ENCODE measurements around the gene VPS72.
A peak's percentile ranks its signal among the peaks of the same experiment; 100 is the strongest.

Gene VPS72

DNA sequence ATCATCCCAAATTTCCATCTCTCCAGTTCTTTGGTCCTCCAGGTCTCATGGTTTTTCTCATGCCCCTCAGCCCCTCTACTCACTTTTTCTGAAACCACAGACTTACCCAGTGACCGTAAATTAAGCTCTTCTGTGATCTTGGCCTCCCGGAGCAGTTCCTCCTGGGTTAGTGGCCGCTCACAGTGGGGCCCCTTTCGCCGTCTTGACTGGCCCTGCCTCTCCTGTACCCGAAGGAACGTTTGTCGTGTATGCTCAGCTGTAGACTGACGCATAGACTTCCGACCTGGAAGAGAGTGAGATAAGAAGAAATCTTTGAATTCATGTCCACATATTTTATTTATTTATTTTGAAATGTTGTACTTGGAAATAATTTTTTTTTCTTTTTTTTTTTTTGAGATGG is 5.8 kb downstream of the VPS72 start:
- DNase-seq, result no peak

DNA sequence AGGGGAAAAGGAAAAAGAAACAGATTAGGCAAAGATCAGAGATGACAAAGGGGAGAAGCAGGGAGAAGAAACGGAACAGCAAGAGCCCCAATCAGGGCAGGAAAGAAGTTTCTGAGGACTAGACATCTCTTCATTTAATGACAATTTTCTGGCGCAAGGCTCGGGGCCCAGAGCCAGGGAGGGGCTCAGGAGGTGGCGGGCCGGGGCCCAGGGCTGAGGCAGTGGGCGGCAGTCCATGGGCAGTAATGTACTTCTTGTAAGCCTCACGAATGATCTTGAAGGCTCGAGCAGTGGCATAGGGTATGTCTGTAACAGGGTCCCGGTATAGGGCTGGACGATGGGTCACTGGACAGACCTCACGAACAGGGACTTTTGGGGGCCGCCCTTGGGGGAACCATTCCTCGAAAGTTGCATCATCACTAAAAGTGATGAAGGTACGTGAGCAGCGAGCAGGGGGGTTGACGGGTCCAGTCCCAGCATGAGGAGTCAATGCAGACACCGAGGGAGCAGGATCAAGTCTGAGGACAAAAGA is 13.4 kb downstream of the VPS72 start:
- no peak for DNase-seq

DNA sequence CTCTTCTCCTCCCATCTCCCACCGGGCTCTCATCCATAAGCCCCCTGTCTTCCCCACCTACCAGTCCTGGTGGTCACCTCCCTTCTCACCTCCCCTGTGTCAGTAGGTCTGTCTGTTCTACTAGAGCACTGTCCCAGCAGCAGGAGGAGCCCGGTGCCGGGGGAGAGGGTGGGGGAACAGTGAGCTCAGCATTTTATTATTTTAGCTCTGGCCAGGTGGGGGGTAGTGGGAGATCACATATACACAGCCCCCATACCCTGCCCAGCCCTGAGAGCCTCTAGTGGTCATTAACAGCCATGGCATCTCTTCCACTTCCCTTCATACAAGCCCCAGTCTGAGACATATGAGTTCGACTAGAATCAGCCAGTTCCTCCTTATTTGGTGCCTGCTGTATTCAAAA is 14.1 kb downstream of the VPS72 start, which contains the start of gene TMOD4:
TMOD4 (minus strand) TSS at position 119 of the 400 bp plus-strand sequence. CDS start 1,106 bp downstream, outside the sequence.
- no peak for DNase-seq

- DNase-seq, result no peak
Measured at GRCh38 chr1:151175041-151175741, 14.8 kb downstream of the VPS72 start.

DNA sequence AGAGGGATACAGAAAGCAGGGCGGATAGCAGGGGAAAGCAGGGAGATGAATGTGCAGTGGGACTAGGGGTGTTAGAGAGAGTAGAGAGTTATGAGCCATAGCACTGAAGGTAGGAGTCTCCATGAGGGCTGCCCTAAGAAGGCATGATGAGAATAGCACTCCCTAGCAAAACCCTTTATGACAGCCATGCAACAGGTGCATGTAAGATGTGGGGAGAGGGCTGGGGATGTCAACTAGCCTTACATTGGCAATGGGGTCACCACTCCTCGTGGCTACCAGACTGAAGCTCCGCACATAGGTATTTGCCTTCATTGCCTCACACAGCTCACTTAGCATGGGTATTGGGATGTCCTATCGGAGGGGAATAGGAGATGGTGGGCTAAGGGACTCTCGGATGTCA is 18.8 kb downstream of the VPS72 start:
- no peak for DNase-seq

GRCh38 chr1:151167116-151167515 is 22.9 kb downstream of the VPS72 start:
- DNase-seq, result no peak

GRCh38 chr1:151166505-151166956 is 23.5 kb downstream of the VPS72 start:
- no peak for DNase-seq

GRCh38 chr1:151165738-151166504 is 24.1 kb downstream of the VPS72 start, which contains the start of the genes LYSMD1 and SCNM1:
TSS of gene LYSMD1 (minus strand) at chr1:151165902. CDS start at chr1:151165258, 644 bp downstream.
TSS of gene SCNM1 (plus strand) at chr1:151166144. CDS start at chr1:151166153, 9 bp downstream.
- peak; percentile 90 for DNase-seq

DNA sequence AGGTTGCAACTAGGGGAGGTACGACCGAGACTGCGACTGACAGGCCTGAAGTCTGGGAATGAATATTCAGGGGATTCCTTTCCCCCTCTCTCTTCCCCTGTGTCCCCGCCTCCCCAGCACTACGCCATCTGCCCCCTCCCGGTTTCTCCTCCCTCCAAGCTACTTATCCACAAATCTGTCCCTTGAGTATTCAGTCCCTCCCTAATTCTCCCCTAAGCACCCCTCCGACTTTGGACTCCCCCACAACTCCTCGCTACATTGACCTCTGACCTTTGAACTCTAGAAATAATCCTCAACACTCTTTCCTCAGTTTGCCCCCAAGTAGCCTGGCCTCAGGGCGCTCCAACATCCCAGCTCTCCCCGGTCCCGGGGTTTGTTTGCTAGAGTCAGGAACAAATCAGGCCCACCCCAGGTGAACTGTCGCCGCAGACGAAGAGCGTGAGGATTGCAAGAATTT is 24.7 kb downstream of the VPS72 start:
- DNase-seq, result no peak

GRCh38 chr1:151164732-151165280 is 25.2 kb downstream of the VPS72 start:
- DNase-seq, result no peak

- DNase-seq, result no peak
Measured at GRCh38 chr1:151159373-151159772, 30.6 kb downstream of the VPS72 start.

DNA sequence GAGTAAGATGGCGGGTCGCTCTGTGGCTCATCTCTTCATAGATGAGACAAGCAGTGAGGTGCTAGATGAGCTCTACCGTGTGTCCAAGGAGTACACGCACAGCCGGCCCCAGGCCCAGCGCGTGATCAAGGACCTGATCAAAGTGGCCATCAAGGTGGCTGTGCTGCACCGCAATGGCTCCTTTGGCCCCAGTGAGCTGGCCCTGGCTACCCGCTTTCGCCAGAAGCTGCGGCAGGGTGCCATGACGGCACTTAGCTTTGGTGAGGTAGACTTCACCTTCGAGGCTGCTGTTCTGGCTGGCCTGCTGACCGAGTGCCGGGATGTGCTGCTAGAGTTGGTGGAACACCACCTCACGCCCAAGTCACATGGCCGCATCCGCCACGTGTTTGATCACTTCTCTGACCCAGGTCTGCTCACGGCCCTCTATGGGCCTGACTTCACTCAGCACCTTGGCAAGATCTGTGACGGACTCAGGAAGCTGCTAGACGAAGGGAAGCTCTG is 31.2 kb downstream of the VPS72 start:
- DNase-seq, result peak; percentile 32

- peak; percentile 53 for DNase-seq
Measured at GRCh38 chr1:151158326-151158725, 31.7 kb downstream of the VPS72 start.

GRCh38 chr1:151157067-151157531 is 32.9 kb downstream of the VPS72 start:
- peak; percentile 49 for DNase-seq

GRCh38 chr1:151156515-151156819 is 33.5 kb downstream of the VPS72 start, which contains the start of gene TNFAIP8L2:
TSS of gene TNFAIP8L2 (plus strand) at chr1:151156649. CDS start at chr1:151158698, 2,049 bp downstream.
- peak; percentile 76 for DNase-seq

GRCh38 chr1:151147665-151148064 is 42.3 kb downstream of the VPS72 start:
- DNase-seq, result no peak

DNA sequence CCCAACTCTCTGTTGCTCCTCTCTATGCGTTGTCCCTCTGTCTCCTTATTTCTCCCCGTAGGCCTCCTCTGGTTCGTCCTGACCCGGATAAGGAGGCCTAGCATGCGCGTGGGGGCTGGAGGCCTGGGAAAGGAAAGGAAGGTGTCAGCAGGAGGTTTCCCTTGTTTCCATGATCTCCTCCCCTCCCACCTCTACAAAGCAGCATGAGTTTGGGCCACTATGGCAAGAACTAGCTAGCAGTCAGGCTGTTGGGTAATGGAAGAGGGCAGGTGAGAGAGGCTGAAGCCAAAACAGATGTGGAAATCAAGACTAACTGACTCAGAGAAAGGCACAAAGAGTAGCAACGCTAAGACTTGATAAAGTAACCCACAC is 42.9 kb downstream of the VPS72 start:
- DNase-seq, result no peak

- peak; percentile 86 for DNase-seq
Measured at GRCh38 chr1:151146412-151147131, 43.4 kb downstream of the VPS72 start, which contains the start of gene SEMA6C. TSS of gene SEMA6C (minus strand) at chr1:151146631. CDS start at chr1:151142621, 4,010 bp downstream.

DNA sequence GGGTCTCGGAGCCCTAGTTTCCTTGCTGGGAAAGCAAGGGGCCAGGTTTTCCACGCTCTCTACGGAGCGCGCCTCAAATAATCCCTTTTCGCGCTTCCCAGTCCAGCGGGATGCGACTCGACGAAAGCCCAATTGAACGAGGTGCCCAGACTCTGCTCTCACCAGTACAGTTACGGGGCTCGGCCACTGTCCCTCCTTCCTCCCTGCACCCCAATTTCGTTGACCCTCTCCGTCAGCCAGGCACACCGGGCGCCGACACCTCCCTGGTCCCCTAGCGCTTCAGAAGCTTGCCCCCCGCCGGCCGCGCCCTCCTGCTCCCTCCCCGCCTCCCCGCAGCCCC is 44.0 kb downstream of the VPS72 start:
- DNase-seq, result no peak

GRCh38 chr1:151145304-151146071 is 44.5 kb downstream of the VPS72 start:
- DNase-seq, result peak; percentile 38

All from activated T-cell treated with anti-CD3 and anti-CD28 coated beads, Interleukin-2, amount 50 U/mL, for 1 hour (primary cell).